OCI-LY7 (cell line): ENCODE measurements around the gene CLPTM1.
"Not testable (repeated sequence)": the region's sequence is repeated elsewhere in the genome, so short reads cannot be mapped to it uniquely, and the experiment has no call there.

Source experiments
- CTCF ChIP-seq: fragments of 200-600 bp; sonication (generic); conservative IDR thresholded peaks from 2 replicates; pipeline ENCODE4 v1.5.1; 2014; ENCODE audit warnings: mild to moderate bottlenecking, antibody characterized with exemption, low read length, moderate library complexity, mixed read lengths
- EZH2phosphoT487 ChIP-seq: fragments of 200-600 bp; sonication (generic); IDR thresholded peaks from 2 replicates; pipeline ENCODE4 v1.6.1; 2018; ENCODE audit warnings: low read depth, borderline replicate concordance, mild to moderate bottlenecking, mixed run types, antibody characterized with exemption, low read length, moderate library complexity, mixed read lengths

GRCh38 chr19:44971451-44971850 lies 16.3 kb downstream of the CLPTM1 start:
- not testable (repeated sequence) for TF ChIP-seq CTCF, EZH2phosphoT487
